ENCODE measurements around the gene WNT7B. TPM values are rescaled to one million over a fixed set of nuclear protein-coding genes. Genes with fewer than 3 reads are reported as not detected.

WNT7B gene
- total RNA-seq, 1 donor from 2014 or later, result not detected

- no peak for DNase-seq (ENCODE audit: low spot score in 2 of 2)
- Histone ChIP-seq H3K27ac (no peak overlapping the region), H3K27me3 (no peaks in the 10 kb centered on the region), H3K9me3 (no peaks in the 10 kb centered on the region), H3K36me3 (no peaks in the 10 kb centered on the region), H3K4me1 (no peaks in the 10 kb centered on the region), H3K4me3 (no peak overlapping the region)
- no peak for TF ChIP-seq CTCF (IDR thresholded peaks at IDR 0.05)
- intact Hi-C loops (cut with DNase I), result no loop called here
Measured at GRCh38 chr22:45917700-45918458, 59.1 kb downstream of the WNT7B start.

GRCh38 chr22:45917146-45917545 is 59.8 kb downstream of the WNT7B start:
- Histone ChIP-seq H3K9me3 (no peaks in the 10 kb centered on the region), H3K4me1 (no peaks in the 10 kb centered on the region), H3K36me3 (no peaks in the 10 kb centered on the region), H3K4me3 (no peak overlapping the region), H3K27me3 (no peaks in the 10 kb centered on the region), H3K27ac (no peak overlapping the region)
- DNase-seq (ENCODE audit: low spot score in 2 of 2), result no peak
- TF ChIP-seq CTCF (IDR thresholded peaks at IDR 0.05), result no peak
- intact Hi-C loops (cut with DNase I), result no loop called here

- H3K9me3 ChIP-seq, result no peaks in the 10 kb centered on the region
- intact Hi-C loops (cut with DNase I), result no loop called here
- H3K4me3 ChIP-seq, result no peak overlapping the region
- no peaks in the 10 kb centered on the region for H3K27me3 ChIP-seq
- no peak for TF ChIP-seq CTCF (IDR thresholded peaks at IDR 0.05)
- H3K4me1 ChIP-seq, result no peaks in the 10 kb centered on the region
- H3K27ac ChIP-seq, result no peak overlapping the region
- H3K36me3 ChIP-seq, result no peaks in the 10 kb centered on the region
- no peak for DNase-seq (ENCODE audit: low spot score in 2 of 2)
Measured at GRCh38 chr22:45916515-45916914, 60.4 kb downstream of the WNT7B start.

- no peak for TF ChIP-seq CTCF (IDR thresholded peaks at IDR 0.05)
- intact Hi-C loops (cut with DNase I), result no loop called here
- Histone ChIP-seq H3K4me3 (no peak overlapping the region), H3K27me3 (no peaks in the 10 kb centered on the region), H3K4me1 (no peaks in the 10 kb centered on the region), H3K27ac (no peak overlapping the region), H3K36me3 (no peaks in the 10 kb centered on the region), H3K9me3 (no peaks in the 10 kb centered on the region)
- no peak for DNase-seq (ENCODE audit: low spot score in 2 of 2)
Measured at GRCh38 chr22:45915841-45916240, 61.1 kb downstream of the WNT7B start.

- TF ChIP-seq CTCF (IDR thresholded peaks at IDR 0.05), result no peak
- H3K9me3 ChIP-seq, result no peaks in the 10 kb centered on the region
- H3K4me3 ChIP-seq, result no peak overlapping the region
- H3K4me1 ChIP-seq, result no peaks in the 10 kb centered on the region
- intact Hi-C loops (cut with DNase I), result no loop called here
- no peak for DNase-seq (ENCODE audit: low spot score in 2 of 2)
- no peaks in the 10 kb centered on the region for H3K36me3 ChIP-seq
- H3K27ac ChIP-seq, result no peak overlapping the region
- no peaks in the 10 kb centered on the region for H3K27me3 ChIP-seq
Measured at GRCh38 chr22:45915151-45915550, 61.8 kb downstream of the WNT7B start.
